H1 (cell line): ENCODE measurements around the gene SEC63.

Source experiments
- RXRA ChIP-seq: IDR thresholded peaks from 2 replicates; pipeline ENCODE4 v1.6.1; 2011; ENCODE audit warnings: low read depth, mild to moderate bottlenecking, low read length, moderate library complexity; ENCODE audit not compliant: insufficient read depth
- TF ChIP-seq, protein P1 (sequence below): IDR thresholded peaks from 2 replicates; pipeline ENCODE4 v1.6.1; 2012; ENCODE audit warnings: inconsistent platforms

DNA sequence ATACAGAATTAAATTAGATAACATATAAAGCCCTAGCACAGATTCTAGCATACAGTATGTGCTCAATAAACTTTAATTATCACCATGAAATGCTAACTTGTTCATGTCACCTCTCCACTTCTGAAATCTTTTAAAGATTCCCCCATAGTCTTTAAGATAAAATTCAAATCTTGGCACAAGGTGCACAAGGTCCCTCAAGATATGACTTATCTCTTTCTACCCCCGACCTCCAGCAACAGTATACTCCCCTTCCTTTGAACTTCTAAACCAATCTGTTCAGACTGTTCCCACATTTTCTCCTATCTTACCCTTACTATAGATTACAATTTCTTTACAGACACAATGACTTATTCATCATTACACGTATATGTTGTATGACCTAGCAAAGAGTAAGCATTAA lies 29.0 kb downstream of the SEC63 start:
- TF ChIP-seq RXRA: no peak
- TF ChIP-seq, protein P1, sequence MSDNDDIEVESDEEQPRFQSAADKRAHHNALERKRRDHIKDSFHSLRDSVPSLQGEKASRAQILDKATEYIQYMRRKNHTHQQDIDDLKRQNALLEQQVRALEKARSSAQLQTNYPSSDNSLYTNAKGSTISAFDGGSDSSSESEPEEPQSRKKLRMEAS: no peak
